Hepatocyte (in vitro differentiated cells): Measurements from ENCODE around the gene ITGBL1. TPM values are rescaled to one million over a fixed set of nuclear protein-coding genes. Genes with fewer than 3 reads are reported as not detected.
A peak's percentile ranks its signal among the peaks of the same experiment; 100 is the strongest.

ENCODE experiments used
- DNase-seq: peaks from one replicate; pipeline ENCODE4 v3.0.0-alpha.2; 2016; ENCODE audit warnings: low spot score
- H2AFZ ChIP-seq: fragments of 200-600 bp; sonication (generic); 2 replicates; pipeline ENCODE4 v1.6.0; 2016; ENCODE audit warnings: antibody characterized with exemption, mild to moderate bottlenecking
- H3K27ac ChIP-seq: fragments of 200-600 bp; sonication (generic); 2 replicates; pipeline ENCODE4 v1.5.1; 2016; ENCODE audit warnings: mild to moderate bottlenecking
- H3K27me3 ChIP-seq: fragments of 200-600 bp; sonication (generic); 2 replicates; pipeline ENCODE4 v1.6.1; 2016
- H3K36me3 ChIP-seq: fragments of 200-600 bp; sonication (generic); replicated peaks from 2 replicates; pipeline ENCODE4 v1.5.1; 2016; ENCODE audit warnings: low read depth; ENCODE audit not compliant: insufficient read depth
- H3K4me1 ChIP-seq: fragments of 200-600 bp; sonication (generic); 2 replicates; pipeline ENCODE4 v1.5.1; 2016; ENCODE audit warnings: mild to moderate bottlenecking, moderate library complexity; ENCODE audit not compliant: insufficient read depth
- H3K4me2 ChIP-seq: fragments of 200-600 bp; sonication (generic); 2 replicates; pipeline ENCODE4 v1.6.0; 2016
- H3K4me3 ChIP-seq: fragments of 200-600 bp; sonication (generic); 2 replicates; pipeline ENCODE4 v1.5.1; 2016; ENCODE audit warnings: mild to moderate bottlenecking
- H3K79me2 ChIP-seq: fragments of 200-600 bp; sonication (generic); 2 replicates; pipeline ENCODE4 v1.6.0; 2017; ENCODE audit warnings: mild to moderate bottlenecking
- H3K9me2 ChIP-seq: fragments of 200-600 bp; sonication (generic); replicated peaks from 2 replicates; pipeline ENCODE4 v1.6.0; 2017; ENCODE audit warnings: mild to moderate bottlenecking; ENCODE audit not compliant: insufficient read depth
- H3K9me3 ChIP-seq: fragments of 200-600 bp; sonication (generic); 2 replicates; pipeline ENCODE4 v1.5.1; 2016; ENCODE audit warnings: low read depth, mild to moderate bottlenecking
- H4K20me1 ChIP-seq: fragments of 200-600 bp; sonication (generic); 2 replicates; pipeline ENCODE4 v1.6.0; 2016; ENCODE audit warnings: mild to moderate bottlenecking; ENCODE audit not compliant: insufficient read depth, poor library complexity, severe bottlenecking
- EZH2 ChIP-seq: fragments of 200-600 bp; sonication (generic); IDR thresholded peaks from 2 replicates; pipeline ENCODE4 v1.6.1; 2016; ENCODE audit warnings: antibody characterized with exemption, mild to moderate bottlenecking, borderline replicate concordance
- EZH2phosphoT487 ChIP-seq: fragments of 200-600 bp; sonication (generic); IDR thresholded peaks from one replicate; pipeline ENCODE4 v1.6.1; 2018; ENCODE audit warnings: antibody characterized with exemption, mild to moderate bottlenecking, low read depth, moderate library complexity; ENCODE audit not compliant: unreplicated experiment, severe bottlenecking
- WGBS: methylation state at CpG from one replicate; pipeline ENCODE4 v1.1.6; 2016; ENCODE audit warnings: low lambda C conversion rate; ENCODE audit errors: missing lambda C conversion rate; 5-methylcytosine and 5-hydroxymethylcytosine counted together
- polyA plus RNA-seq: library from polyadenylated mRNA; unstranded; fragments of >200 nt; fragmentation: Nextera tagmentation; extraction: Ambion mirVana; gene quantifications from 2 replicates; pipeline ENCODE4 v1.2.1, GENCODE V29; 2016
- total RNA-seq: library from RNA; depleted of rRNA; stranded (reverse); fragments of >200 nt; gene quantifications from 2 replicates; pipeline ENCODE4 v1.2.3, GENCODE V29; 2014
- TF ChIP-seq, protein P1 (sequence below): fragments of 200-600 bp; sonication (generic); IDR thresholded peaks from 2 replicates; pipeline ENCODE4 v1.5.1; 2016; ENCODE audit warnings: antibody characterized with exemption, mild to moderate bottlenecking; ENCODE audit not compliant: poor library complexity

Gene ITGBL1
- total and polyA plus RNA-seq, 2 experiments from 2014 or later: 0.33 TPM; not detected in 1

DNA sequence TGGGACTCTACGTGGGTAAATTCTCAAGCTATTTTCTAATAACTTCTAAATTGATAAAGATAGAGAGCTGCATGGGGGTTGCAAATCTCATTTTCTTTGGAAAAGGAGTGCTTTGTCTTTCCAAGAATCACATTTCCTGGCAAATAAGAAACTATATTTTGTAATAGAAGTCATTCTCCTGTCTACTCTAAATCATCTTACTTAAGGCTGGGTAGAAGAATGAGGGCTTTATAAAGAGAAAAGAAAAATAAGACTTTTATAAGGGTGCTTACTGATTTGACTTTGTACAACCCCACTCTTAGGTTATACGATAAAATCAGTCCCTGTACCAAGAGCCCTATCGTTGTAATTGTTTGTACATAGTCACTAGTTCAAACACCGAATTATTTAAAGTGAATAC, 14.9 kb downstream of the ITGBL1 start:
- Histone ChIP-seq H4K20me1 (no peaks in the 10 kb centered on the region), H3K9me3 (no peaks in the 10 kb centered on the region), H3K27me3 (no peaks in the 10 kb centered on the region), H3K4me3 (no peak overlapping the region), H3K36me3 (no peaks in the 10 kb centered on the region), H3K4me1 (no peaks in the 10 kb centered on the region), H3K27ac (no peak overlapping the region), H3K79me2 (no peaks in the 10 kb centered on the region), H3K4me2 (no peak overlapping the region), H3K9me2 (no peaks in the 10 kb centered on the region), H2AFZ (no peak overlapping the region)
- no peak for DNase-seq
- no peak for TF ChIP-seq EZH2phosphoT487
- no peak for TF ChIP-seq EZH2
- TF ChIP-seq, protein P1, sequence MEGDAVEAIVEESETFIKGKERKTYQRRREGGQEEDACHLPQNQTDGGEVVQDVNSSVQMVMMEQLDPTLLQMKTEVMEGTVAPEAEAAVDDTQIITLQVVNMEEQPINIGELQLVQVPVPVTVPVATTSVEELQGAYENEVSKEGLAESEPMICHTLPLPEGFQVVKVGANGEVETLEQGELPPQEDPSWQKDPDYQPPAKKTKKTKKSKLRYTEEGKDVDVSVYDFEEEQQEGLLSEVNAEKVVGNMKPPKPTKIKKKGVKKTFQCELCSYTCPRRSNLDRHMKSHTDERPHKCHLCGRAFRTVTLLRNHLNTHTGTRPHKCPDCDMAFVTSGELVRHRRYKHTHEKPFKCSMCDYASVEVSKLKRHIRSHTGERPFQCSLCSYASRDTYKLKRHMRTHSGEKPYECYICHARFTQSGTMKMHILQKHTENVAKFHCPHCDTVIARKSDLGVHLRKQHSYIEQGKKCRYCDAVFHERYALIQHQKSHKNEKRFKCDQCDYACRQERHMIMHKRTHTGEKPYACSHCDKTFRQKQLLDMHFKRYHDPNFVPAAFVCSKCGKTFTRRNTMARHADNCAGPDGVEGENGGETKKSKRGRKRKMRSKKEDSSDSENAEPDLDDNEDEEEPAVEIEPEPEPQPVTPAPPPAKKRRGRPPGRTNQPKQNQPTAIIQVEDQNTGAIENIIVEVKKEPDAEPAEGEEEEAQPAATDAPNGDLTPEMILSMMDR: no peak
- 86% methylated on average over 4 of the region's 4 CpGs for WGBS

DNA sequence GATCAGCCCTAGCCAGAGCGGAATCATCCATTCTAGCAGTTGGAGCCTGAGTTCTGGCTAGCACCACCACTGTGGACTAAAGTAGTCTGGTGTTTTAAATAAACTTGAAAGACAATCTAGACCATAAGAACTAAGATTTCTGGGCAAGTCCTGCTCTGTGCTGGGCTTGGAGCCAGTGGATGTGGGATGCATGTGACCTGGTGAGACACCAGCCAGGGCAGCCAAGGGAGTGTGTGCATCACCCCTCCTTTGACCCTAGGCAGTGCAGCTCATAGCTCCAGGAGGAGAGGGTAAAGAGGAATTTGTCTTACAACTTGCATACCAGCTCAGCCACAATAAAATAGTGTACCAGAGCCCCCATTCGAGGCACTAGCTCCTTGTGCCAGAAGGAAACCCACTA, 21.0 kb downstream of the ITGBL1 start:
- no peak overlapping the region for H3K4me3 ChIP-seq
- H3K9me2 ChIP-seq: no peaks in the 10 kb centered on the region
- no peak for DNase-seq
- no peaks in the 10 kb centered on the region for H3K36me3 ChIP-seq
- H4K20me1 ChIP-seq: no peaks in the 10 kb centered on the region
- 91% methylated on average over 2 of the region's 2 CpGs for WGBS
- H3K27ac ChIP-seq: no peak overlapping the region
- H3K4me1 ChIP-seq: no peaks in the 10 kb centered on the region
- no peaks in the 10 kb centered on the region for H3K79me2 ChIP-seq
- H3K27me3 ChIP-seq: no peaks in the 10 kb centered on the region
- H3K9me3 ChIP-seq: no peaks in the 10 kb centered on the region
- H2AFZ ChIP-seq: no peak overlapping the region
- H3K4me2 ChIP-seq: no peak overlapping the region
- TF ChIP-seq EZH2phosphoT487 (no peak), EZH2 (no peak)
- TF ChIP-seq, protein P1: no peak

DNA sequence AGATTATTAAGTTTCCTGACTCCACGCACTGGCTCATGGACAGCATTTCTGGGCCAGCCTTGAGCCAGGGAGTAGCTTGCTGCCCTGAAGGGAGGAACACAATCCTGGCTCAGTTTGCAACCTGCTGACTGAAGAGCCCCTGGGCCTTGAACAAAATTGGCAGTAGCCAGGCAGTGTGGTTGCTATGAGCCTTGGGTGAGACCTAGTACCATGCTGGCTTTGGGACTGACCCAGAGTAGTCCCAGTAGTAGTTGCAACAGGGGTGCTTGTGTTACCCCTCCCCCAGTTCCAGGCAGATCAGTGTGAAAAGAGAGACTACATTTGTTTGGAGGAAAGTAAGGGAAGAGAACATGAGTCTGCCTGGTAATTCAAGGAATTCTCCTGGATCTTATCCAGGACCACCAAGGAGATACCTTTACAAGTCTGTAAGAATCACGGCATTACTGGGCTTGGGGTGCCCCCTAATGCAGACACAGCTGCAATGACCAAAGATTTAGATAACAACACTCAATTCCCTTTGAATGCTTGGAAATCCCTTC, 22.0 kb downstream of the ITGBL1 start:
- H3K9me2 ChIP-seq: no peaks in the 10 kb centered on the region
- H3K27ac ChIP-seq: no peak overlapping the region
- 52% methylated on average over 2 of the region's 2 CpGs for WGBS
- H2AFZ ChIP-seq: no peak overlapping the region
- no peak overlapping the region for H3K4me2 ChIP-seq
- H3K4me3 ChIP-seq: no peak overlapping the region
- no peaks in the 10 kb centered on the region for H3K4me1 ChIP-seq
- peak; percentile 61 for DNase-seq
- H3K36me3 ChIP-seq: no peaks in the 10 kb centered on the region
- H4K20me1 ChIP-seq: no peaks in the 10 kb centered on the region
- TF ChIP-seq, protein P1: peak; percentile 57
- TF ChIP-seq EZH2: no peak
- H3K79me2 ChIP-seq: no peaks in the 10 kb centered on the region
- no peaks in the 10 kb centered on the region for H3K9me3 ChIP-seq
- no peaks in the 10 kb centered on the region for H3K27me3 ChIP-seq

DNA sequence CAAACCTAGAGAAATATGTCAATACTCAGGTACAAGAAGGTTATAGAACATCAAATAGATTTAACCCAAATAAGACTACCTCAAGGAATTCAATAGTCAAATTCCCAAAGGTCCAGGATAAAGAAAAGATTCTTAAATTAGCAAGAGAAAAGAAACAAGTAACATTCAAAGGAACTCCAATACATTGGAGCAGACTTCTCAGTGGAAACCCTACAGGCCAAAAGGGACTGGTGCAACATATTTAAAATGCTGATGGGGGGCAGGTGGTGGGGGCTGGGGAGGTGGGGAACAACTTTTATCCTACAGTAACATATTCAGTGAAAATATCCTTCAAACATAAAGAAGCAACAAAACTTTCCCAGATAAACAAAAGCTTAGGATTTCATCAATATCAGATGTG, 23.1 kb downstream of the ITGBL1 start:
- Histone ChIP-seq H3K9me3 (no peaks in the 10 kb centered on the region), H3K79me2 (no peaks in the 10 kb centered on the region), H3K4me3 (no peak overlapping the region), H3K9me2 (no peaks in the 10 kb centered on the region), H3K36me3 (no peaks in the 10 kb centered on the region), H3K4me2 (no peak overlapping the region), H3K4me1 (no peaks in the 10 kb centered on the region), H2AFZ (no peak overlapping the region), H4K20me1 (no peaks in the 10 kb centered on the region), H3K27ac (no peak overlapping the region), H3K27me3 (no peaks in the 10 kb centered on the region)
- TF ChIP-seq EZH2phosphoT487: no peak
- TF ChIP-seq EZH2: no peak
- TF ChIP-seq, protein P1: no peak
- no peak for DNase-seq
